HepG2 (cell line): ENCODE results near the gene ACP5. TPM values are rescaled to one million over a fixed set of nuclear protein-coding genes. Genes with fewer than 3 reads are reported as not detected.
A peak's percentile ranks its signal among the peaks of the same experiment; 100 is the strongest.

Source experiments
- HMG20B ChIP-seq: conservative IDR thresholded peaks from 2 replicates; pipeline ENCODE4 v1.6.1; 2016; ENCODE audit warnings: missing genetic modification reagents, missing compliant biosample characterization
- MAZ ChIP-seq, 2 experiments: sonication (generic) in 1 of 2; formaldehyde crosslinking in 1 of 2; IDR thresholded peaks; 2 replicates each; pipeline versions ENCODE4 v1.5.0 to v1.6.1; 2012 to 2020; ENCODE audit warnings: low read depth in 2 of 2, mild to moderate bottlenecking in 2 of 2, borderline replicate concordance in 1 of 2, improper control_type of control experiment in 1 of 2, low read length in 1 of 2, missing genetic modification reagents in 1 of 2, moderate library complexity in 1 of 2
- NFYB ChIP-seq: sonication (generic); formaldehyde crosslinking; IDR thresholded peaks from 2 replicates; pipeline ENCODE4 v1.4.0; 2020; ENCODE audit warnings: missing genetic modification reagents
- NR2C2 ChIP-seq: sonication (generic); formaldehyde crosslinking; IDR thresholded peaks from 2 replicates; pipeline ENCODE4 v1.4.0; 2020; ENCODE audit warnings: missing genetic modification reagents, mild to moderate bottlenecking, moderate library complexity, borderline replicate concordance
- POGZ ChIP-seq: sonication (generic); formaldehyde crosslinking; IDR thresholded peaks from 2 replicates; pipeline ENCODE4 v1.4.0; 2020; ENCODE audit warnings: mild to moderate bottlenecking, missing genetic modification reagents
- PPARG ChIP-seq: conservative IDR thresholded peaks from 2 replicates; pipeline ENCODE4 v1.6.1; 2016; ENCODE audit warnings: missing biosample characterization, missing genetic modification reagents
- RBFOX2 ChIP-seq: fragments of 200-400 bp; formaldehyde crosslinking; IDR thresholded peaks from 2 replicates; pipeline ENCODE4 v1.6.1; 2017; ENCODE audit warnings: low read depth, mild to moderate bottlenecking, low read length
- RXRA ChIP-seq: sonication (generic); formaldehyde crosslinking; IDR thresholded peaks from 2 replicates; pipeline ENCODE4 v1.5.1; 2020; ENCODE audit warnings: missing genetic modification reagents
- ZMAT3 ChIP-seq: sonication (generic); formaldehyde crosslinking; conservative IDR thresholded peaks from 2 replicates; pipeline ENCODE4 v1.7.0; 2021; ENCODE audit warnings: missing genetic modification reagents
- ZNF225 ChIP-seq: sonication (generic); formaldehyde crosslinking; IDR thresholded peaks from 2 replicates; pipeline ENCODE4 v1.4.0; 2020; ENCODE audit warnings: mild to moderate bottlenecking, missing genetic modification reagents
- ZNF446 ChIP-seq: sonication (generic); formaldehyde crosslinking; IDR thresholded peaks from 2 replicates; pipeline ENCODE4 v1.5.0; 2020; ENCODE audit warnings: mild to moderate bottlenecking, missing genetic modification reagents
- ZNF850 ChIP-seq: sonication (generic); formaldehyde crosslinking; conservative IDR thresholded peaks from 2 replicates; pipeline ENCODE4 v1.9.0; 2021; ENCODE audit warnings: mild to moderate bottlenecking, missing genetic modification reagents
- ZSCAN20 ChIP-seq: sonication (generic); formaldehyde crosslinking; IDR thresholded peaks from 2 replicates; pipeline ENCODE4 v1.4.0; 2020; ENCODE audit warnings: missing genetic modification reagents, mild to moderate bottlenecking, borderline replicate concordance
- polyA plus RNA-seq, 8 experiments: library from polyadenylated mRNA; depleted of rRNA in 3 of 8; stranded (reverse) in 7 of 8; unstranded in 1 of 8; fragments of >200 nt; fragmentation: Illumina TruSeq in 4 of 8; extraction: Trizol in 4 of 8; gene quantifications; 2 replicates each; pipeline versions ENCODE4 v1.2.1 to v1.2.3, GENCODE V29; 2011 to 2016; ENCODE audit warnings: low read depth in 4 of 8, missing spikeins in 1 of 8, mixed read lengths in 1 of 8; ENCODE audit not compliant: insufficient read depth in 1 of 8
- total RNA-seq, 5 experiments: library from RNA; depleted of rRNA; stranded (reverse); fragments of >200 nt; fragmentation: Illumina TruSeq; extraction: Trizol; gene quantifications; 2 replicates each; pipeline ENCODE4 v1.2.3, GENCODE V29; 2016; ENCODE audit warnings: low read depth in 1 of 5
- TF ChIP-seq, protein P1 (sequence below): sonication (generic); formaldehyde crosslinking; IDR thresholded peaks from 2 replicates; pipeline ENCODE4 v1.4.0; 2020; ENCODE audit warnings: mild to moderate bottlenecking, missing genetic modification reagents
- TF ChIP-seq, protein P2 (sequence below): IDR thresholded peaks from 2 replicates; pipeline ENCODE4 v1.6.1; 2012; ENCODE audit warnings: inconsistent platforms
- TF ChIP-seq, protein P3 (sequence below): sonication (generic); formaldehyde crosslinking; IDR thresholded peaks from 2 replicates; pipeline ENCODE4 v1.5.1; 2020; ENCODE audit warnings: mild to moderate bottlenecking, missing genetic modification reagents, moderate library complexity
- TF ChIP-seq, protein P4 (sequence below): IDR thresholded peaks from 2 replicates; pipeline ENCODE4 v1.6.1; 2016; ENCODE audit warnings: mild to moderate bottlenecking, missing biosample characterization, missing genetic modification reagents
- TF ChIP-seq, protein P5 (sequence below): sonication (generic); formaldehyde crosslinking; IDR thresholded peaks from 2 replicates; pipeline ENCODE4 v1.4.0; 2020; ENCODE audit warnings: missing genetic modification reagents

ACP5 gene
- total and polyA plus RNA-seq, 2 of the 13 experiments (the other 11 are each of a cell fraction or from before 2014, with no cell fraction given), result 1.3 to 6.7 TPM

DNA sequence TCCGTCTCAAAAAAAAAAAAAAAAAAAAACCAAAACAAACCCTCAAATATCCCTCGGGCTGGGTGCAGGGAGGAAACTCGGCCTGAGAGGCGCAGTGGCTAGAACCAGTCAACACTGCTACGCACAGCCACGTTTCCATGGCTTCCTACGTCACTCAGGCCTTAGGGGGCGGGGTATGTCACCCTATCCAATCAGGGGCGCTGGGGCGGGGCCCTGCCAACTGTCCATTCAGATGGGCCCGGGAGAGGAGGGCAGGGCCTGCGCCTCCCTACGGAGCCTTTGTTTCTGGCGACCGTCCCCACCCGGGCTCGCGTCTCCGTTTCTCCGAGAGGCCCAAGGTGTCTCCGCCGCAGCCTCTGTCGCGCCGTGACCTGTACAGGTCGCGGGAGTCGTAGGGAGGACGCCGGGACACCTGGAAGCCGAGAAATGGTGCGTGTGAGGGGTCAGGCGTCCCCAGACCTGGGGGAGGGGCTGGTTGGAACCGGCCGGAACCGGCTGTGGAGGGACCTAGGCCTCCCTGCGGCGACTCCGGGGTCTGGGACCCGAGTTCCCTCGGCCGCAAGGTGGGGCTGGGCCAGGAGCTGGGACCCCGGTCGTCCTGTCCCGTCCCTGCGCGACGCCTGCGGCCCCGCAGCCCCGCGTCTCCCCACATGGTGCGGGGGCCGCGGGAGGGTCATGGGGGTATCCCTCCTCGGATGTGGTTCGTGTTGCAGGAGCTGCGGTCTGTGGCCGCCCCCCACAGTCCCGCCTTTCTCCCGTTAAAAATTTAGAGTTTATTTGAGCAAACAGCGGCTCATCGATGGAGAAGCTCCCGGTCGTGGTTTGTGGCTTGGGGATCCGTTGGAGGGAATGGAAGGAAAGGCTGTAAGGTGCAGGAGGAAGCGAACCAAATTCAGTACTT, 20.0 kb upstream of the ACP5 start, which contains the start of gene ZNF627 (continued):
- TF ChIP-seq, protein P1, sequence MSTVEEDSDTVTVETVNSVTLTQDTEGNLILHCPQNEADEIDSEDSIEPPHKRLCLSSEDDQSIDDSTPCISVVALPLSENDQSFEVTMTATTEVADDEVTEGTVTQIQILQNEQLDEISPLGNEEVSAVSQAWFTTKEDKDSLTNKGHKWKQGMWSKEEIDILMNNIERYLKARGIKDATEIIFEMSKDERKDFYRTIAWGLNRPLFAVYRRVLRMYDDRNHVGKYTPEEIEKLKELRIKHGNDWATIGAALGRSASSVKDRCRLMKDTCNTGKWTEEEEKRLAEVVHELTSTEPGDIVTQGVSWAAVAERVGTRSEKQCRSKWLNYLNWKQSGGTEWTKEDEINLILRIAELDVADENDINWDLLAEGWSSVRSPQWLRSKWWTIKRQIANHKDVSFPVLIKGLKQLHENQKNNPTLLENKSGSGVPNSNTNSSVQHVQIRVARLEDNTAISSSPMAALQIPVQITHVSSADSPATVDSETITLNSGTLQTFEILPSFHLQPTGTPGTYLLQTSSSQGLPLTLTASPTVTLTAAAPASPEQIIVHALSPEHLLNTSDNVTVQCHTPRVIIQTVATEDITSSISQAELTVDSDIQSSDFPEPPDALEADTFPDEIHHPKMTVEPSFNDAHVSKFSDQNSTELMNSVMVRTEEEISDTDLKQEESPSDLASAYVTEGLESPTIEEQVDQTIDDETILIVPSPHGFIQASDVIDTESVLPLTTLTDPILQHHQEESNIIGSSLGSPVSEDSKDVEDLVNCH (CRISPR knock-in tag), result no peak
- TF ChIP-seq NR2C2 (CRISPR knock-in tag), result peak; percentile 47; the same call in 1 of the 2 replicates
- no peak for TF ChIP-seq ZNF850 (CRISPR knock-in tag)
- peak; percentile 80; the same call in 1 of the 2 replicates for TF ChIP-seq ZNF446 (CRISPR knock-in tag)
- TF ChIP-seq MAZ (IDR thresholded peaks at IDR 0.05; ENCODE audit: borderline replicate concordance, low read depth, low read length), result 0 out of 2 replicates have a peak, but pooled peaks have one; percentile 15
- peak; percentile 89 for TF ChIP-seq MAZ (CRISPR knock-in tag; IDR thresholded peaks at IDR 0.05; ENCODE audit: low read depth)
- TF ChIP-seq, protein P2, sequence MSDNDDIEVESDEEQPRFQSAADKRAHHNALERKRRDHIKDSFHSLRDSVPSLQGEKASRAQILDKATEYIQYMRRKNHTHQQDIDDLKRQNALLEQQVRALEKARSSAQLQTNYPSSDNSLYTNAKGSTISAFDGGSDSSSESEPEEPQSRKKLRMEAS, result peak; percentile 75; the same call in 1 of the 2 replicates
- TF ChIP-seq POGZ, result peak; percentile 68
- TF ChIP-seq RBFOX2, result peak; percentile 98
- TF ChIP-seq, protein P3, sequence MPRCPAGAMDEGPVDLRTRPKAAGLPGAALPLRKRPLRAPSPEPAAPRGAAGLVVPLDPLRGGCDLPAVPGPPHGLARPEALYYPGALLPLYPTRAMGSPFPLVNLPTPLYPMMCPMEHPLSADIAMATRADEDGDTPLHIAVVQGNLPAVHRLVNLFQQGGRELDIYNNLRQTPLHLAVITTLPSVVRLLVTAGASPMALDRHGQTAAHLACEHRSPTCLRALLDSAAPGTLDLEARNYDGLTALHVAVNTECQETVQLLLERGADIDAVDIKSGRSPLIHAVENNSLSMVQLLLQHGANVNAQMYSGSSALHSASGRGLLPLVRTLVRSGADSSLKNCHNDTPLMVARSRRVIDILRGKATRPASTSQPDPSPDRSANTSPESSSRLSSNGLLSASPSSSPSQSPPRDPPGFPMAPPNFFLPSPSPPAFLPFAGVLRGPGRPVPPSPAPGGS (CRISPR knock-in tag), result peak; percentile 59; the same call in 1 of the 2 replicates
- TF ChIP-seq, protein P4, sequence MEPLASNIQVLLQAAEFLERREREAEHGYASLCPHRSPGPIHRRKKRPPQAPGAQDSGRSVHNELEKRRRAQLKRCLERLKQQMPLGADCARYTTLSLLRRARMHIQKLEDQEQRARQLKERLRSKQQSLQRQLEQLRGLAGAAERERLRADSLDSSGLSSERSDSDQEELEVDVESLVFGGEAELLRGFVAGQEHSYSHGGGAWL (CRISPR knock-in tag), result peak; percentile 85
- TF ChIP-seq HMG20B, result 0 out of 2 replicates have a peak, but pooled peaks have one; percentile 21
- peak; percentile 90 for TF ChIP-seq NFYB
- peak; percentile 80; the same call in 1 of the 2 replicates for TF ChIP-seq ZMAT3 (CRISPR knock-in tag)
- TF ChIP-seq ZNF225 (CRISPR knock-in tag), result peak; percentile 74
- TF ChIP-seq, protein P5, sequence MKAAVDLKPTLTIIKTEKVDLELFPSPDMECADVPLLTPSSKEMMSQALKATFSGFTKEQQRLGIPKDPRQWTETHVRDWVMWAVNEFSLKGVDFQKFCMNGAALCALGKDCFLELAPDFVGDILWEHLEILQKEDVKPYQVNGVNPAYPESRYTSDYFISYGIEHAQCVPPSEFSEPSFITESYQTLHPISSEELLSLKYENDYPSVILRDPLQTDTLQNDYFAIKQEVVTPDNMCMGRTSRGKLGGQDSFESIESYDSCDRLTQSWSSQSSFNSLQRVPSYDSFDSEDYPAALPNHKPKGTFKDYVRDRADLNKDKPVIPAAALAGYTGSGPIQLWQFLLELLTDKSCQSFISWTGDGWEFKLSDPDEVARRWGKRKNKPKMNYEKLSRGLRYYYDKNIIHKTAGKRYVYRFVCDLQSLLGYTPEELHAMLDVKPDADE, result 0 out of 2 replicates have a peak, but pooled peaks have one; percentile 22
- peak; percentile 24; the same call in 1 of the 2 replicates for TF ChIP-seq PPARG (CRISPR knock-in tag)
- peak; percentile 36; the same call in 1 of the 2 replicates for TF ChIP-seq ZSCAN20
- TF ChIP-seq RXRA (CRISPR knock-in tag), result peak; percentile 83
